Measurements from ENCODE around the gene SPATA4. TPM values are rescaled to one million over a fixed set of nuclear protein-coding genes. Genes with fewer than 3 reads are reported as not detected.

The SPATA4 gene
- polyA plus RNA-seq, 1 of the 3 experiments (the other 2 are of a cell fraction), result 0.21 TPM

DNA sequence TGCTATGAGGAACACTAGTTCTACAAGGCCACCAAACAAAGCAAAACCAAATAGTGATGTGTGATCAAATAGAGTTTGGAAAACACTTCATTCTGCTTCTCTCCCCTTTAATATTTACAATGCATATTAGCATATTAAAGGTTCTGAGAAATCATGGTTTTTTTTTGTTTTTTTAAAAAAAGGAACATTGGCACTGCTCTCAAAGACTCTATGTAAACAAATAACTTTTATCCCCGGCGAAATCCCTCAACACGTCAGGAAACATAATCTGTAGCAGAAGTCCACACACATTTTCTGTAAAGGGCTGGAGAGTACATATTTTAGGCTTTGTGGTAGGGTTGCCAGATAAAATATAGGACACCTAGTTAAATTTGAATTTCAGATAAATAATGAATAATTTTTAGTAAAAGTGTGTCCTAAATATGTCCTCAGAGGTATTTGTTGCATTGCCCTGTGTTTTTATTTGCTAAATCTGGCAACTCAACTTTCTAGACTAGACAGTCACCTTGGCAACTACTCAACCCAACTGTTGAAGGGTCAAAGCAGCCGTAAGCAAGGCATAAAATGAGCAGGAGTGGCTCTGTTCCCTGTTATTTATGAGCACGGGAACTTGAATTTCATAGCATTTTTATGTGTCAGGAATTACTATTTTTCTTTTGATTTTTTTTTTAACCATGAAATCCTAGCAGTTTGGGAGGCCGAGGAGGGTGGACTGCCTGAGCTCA lies 8.6 kb downstream of the SPATA4 start:
- Histone ChIP-seq H3K36me3 (replicated peaks in 1 of 2; ENCODE audit: control insufficient read depth in 1 of 2, insufficient read depth in 2 of 2, low read length in 1 of 2) (no peaks in the 10 kb centered on the region), H3F3A (replicated peaks; ENCODE audit: insufficient read depth) (peaks cover 4% of the 10 kb centered on the region), H3K4me2 (no peak overlapping the region), H3K27ac (ENCODE audit: low read depth in 2 of 2, low read length in 1 of 2) (no peak overlapping the region), H3K9me2 (no peaks in the 10 kb centered on the region), H3K79me2 (ENCODE audit: insufficient read depth) (no peaks in the 10 kb centered on the region), H3K9ac (no peak overlapping the region), H3K27me3 (ENCODE audit: insufficient read depth) (no peaks in the 10 kb centered on the region), H3K9me3 (no peaks in the 10 kb centered on the region), H2AFZ (ENCODE audit: low read depth) (no peak overlapping the region), H3K4me3 (ENCODE audit: low read depth in 2 of 2, low read length in 1 of 2) (no peak overlapping the region), H4K20me1 (ENCODE audit: insufficient read depth) (no peaks in the 10 kb centered on the region), H3K4me1 (ENCODE audit: control insufficient read depth in 1 of 2, insufficient read depth in 2 of 2, low read depth in 1 of 2, low read length in 1 of 2) (peaks cover 0 to 11% of the 10 kb centered on the region in 2 experiments; a peak in 3 of 4 replicates)
- TF ChIP-seq, protein P1, sequence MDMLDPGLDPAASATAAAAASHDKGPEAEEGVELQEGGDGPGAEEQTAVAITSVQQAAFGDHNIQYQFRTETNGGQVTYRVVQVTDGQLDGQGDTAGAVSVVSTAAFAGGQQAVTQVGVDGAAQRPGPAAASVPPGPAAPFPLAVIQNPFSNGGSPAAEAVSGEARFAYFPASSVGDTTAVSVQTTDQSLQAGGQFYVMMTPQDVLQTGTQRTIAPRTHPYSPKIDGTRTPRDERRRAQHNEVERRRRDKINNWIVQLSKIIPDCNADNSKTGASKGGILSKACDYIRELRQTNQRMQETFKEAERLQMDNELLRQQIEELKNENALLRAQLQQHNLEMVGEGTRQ (IDR thresholded peaks at IDR 0.05; ENCODE audit: borderline replicate concordance, low read depth, low read length), result no peak
- TF ChIP-seq REST (IDR thresholded peaks at IDR 0.05; ENCODE audit: low read depth, low read length) (no peak), RXRA (IDR thresholded peaks at IDR 0.05; ENCODE audit: borderline replicate concordance, low read depth) (no peak), RCOR1 (IDR thresholded peaks at IDR 0.05; ENCODE audit: low read length) (no peak), JUND (IDR thresholded peaks at IDR 0.05) (no peak), CHD2 (IDR thresholded peaks at IDR 0.05; ENCODE audit: low read length, partially characterized antibody) (no peak), CTCF (IDR thresholded peaks at IDR 0.05) (no peak), MEF2A (IDR thresholded peaks at IDR 0.05; ENCODE audit: borderline replicate concordance, low read depth) (no peak), TAF1 (IDR thresholded peaks at IDR 0.05; ENCODE audit: borderline replicate concordance, low read depth, low read length) (no peak), FOSL2 (IDR thresholded peaks at IDR 0.05; ENCODE audit: borderline replicate concordance, low read depth) (no peak), FOXM1 (IDR thresholded peaks at IDR 0.05; ENCODE audit: low read depth) (no peak), NFIC (IDR thresholded peaks at IDR 0.05; ENCODE audit: borderline replicate concordance) (no peak), ZBTB33 (IDR thresholded peaks at IDR 0.05; ENCODE audit: borderline replicate concordance, low read depth) (no peak), TCF12 (IDR thresholded peaks at IDR 0.05) (no peak)
- TF ChIP-seq, protein P2, sequence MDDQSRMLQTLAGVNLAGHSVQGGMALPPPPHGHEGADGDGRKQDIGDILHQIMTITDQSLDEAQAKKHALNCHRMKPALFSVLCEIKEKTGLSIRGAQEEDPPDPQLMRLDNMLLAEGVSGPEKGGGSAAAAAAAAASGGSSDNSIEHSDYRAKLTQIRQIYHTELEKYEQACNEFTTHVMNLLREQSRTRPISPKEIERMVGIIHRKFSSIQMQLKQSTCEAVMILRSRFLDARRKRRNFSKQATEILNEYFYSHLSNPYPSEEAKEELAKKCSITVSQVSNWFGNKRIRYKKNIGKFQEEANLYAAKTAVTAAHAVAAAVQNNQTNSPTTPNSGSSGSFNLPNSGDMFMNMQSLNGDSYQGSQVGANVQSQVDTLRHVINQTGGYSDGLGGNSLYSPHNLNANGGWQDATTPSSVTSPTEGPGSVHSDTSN (IDR thresholded peaks at IDR 0.05), result no peak
- TF ChIP-seq, protein P3, sequence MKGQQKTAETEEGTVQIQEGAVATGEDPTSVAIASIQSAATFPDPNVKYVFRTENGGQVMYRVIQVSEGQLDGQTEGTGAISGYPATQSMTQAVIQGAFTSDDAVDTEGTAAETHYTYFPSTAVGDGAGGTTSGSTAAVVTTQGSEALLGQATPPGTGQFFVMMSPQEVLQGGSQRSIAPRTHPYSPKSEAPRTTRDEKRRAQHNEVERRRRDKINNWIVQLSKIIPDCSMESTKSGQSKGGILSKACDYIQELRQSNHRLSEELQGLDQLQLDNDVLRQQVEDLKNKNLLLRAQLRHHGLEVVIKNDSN (IDR thresholded peaks at IDR 0.05; ENCODE audit: borderline replicate concordance, low read depth), result no peak
- DNase-seq, result no peak
- POLR2A ChIA-PET, result no interaction called here
- WGBS (ENCODE audit: low lambda C conversion rate), result 94% methylated on average over 6 of the region's 6 CpGs
- CTCF ChIA-PET, result no interaction called here

All from SK-N-SH (cell line).